WERI-Rb-1 (cell line): ENCODE measurements around the gene ITGAL.
"Not testable (repeated sequence)": the region's sequence is repeated elsewhere in the genome, so short reads cannot be mapped to it uniquely, and the experiment has no call there.

Experiments
- DNase-seq: peaks from one replicate; pipeline ENCODE4 v3.0.0-alpha.2; 2020
- H3K27ac ChIP-seq: fragments of 250-450 bp; sonication (Bioruptor Pico); 2 replicates; pipeline ENCODE4 v1.5.1; 2020; ENCODE audit warnings: mild to moderate bottlenecking, moderate library complexity
- H3K27me3 ChIP-seq: fragments of 250-450 bp; sonication (Bioruptor Pico); 2 replicates; pipeline ENCODE4 v1.5.1; 2021; ENCODE audit warnings: mild to moderate bottlenecking, low read depth, moderate library complexity; ENCODE audit not compliant: insufficient read depth, severe bottlenecking
- H3K36me3 ChIP-seq: fragments of 250-450 bp; sonication (Bioruptor Pico); 2 replicates; pipeline ENCODE4 v1.5.1; 2020; ENCODE audit warnings: mild to moderate bottlenecking, moderate library complexity
- H3K4me3 ChIP-seq: 2 replicates; pipeline ENCODE4 v1.5.1; 2011; ENCODE audit warnings: low read depth, mild to moderate bottlenecking, control low read depth, low read length
- H3K9me3 ChIP-seq: fragments of 250-450 bp; sonication (Bioruptor Pico); 2 replicates; pipeline ENCODE4 v1.5.1; 2021; ENCODE audit warnings: mild to moderate bottlenecking, moderate library complexity; ENCODE audit not compliant: severe bottlenecking
- CTCF ChIP-seq: IDR thresholded peaks from 2 replicates; pipeline ENCODE4 v1.5.1; 2011; ENCODE audit warnings: low read depth, mild to moderate bottlenecking, control low read depth, inconsistent platforms, low read length

The ITGAL gene

GRCh38 chr16:30449116-30449435 lies 23.5 kb upstream of the ITGAL start:
- peaks cover 6% of the 10 kb centered on the region; the same call in 1 of the 2 replicates for H3K36me3 ChIP-seq
- no peaks in the 10 kb centered on the region for H3K27me3 ChIP-seq
- DNase-seq = no peak
- no peak for TF ChIP-seq CTCF
- peaks cover 7% of the 10 kb centered on the region for H3K9me3 ChIP-seq
- no peak overlapping the region for H3K27ac ChIP-seq
- no peak overlapping the region for H3K4me3 ChIP-seq

- not testable (repeated sequence) for H3K4me3 ChIP-seq, H3K27ac ChIP-seq, DNase-seq, H3K36me3 ChIP-seq, H3K27me3 ChIP-seq, H3K9me3 ChIP-seq
Observed at GRCh38 chr16:30452709-30453580, 19.6 kb upstream of the ITGAL start.

- Histone ChIP-seq H3K27ac (no peak overlapping the region), H3K4me3 (no peak overlapping the region), H3K27me3 (no peaks in the 10 kb centered on the region), H3K36me3 (no peaks in the 10 kb centered on the region), H3K9me3 (no peaks in the 10 kb centered on the region)
- TF ChIP-seq CTCF = no peak
- no peak for DNase-seq
Observed at GRCh38 chr16:30456302-30456701, 16.2 kb upstream of the ITGAL start.

- no peaks in the 10 kb centered on the region for H3K9me3 ChIP-seq
- no peaks in the 10 kb centered on the region for H3K36me3 ChIP-seq
- H3K27ac ChIP-seq = no peak overlapping the region
- H3K27me3 ChIP-seq = no peaks in the 10 kb centered on the region
- no peak overlapping the region for H3K4me3 ChIP-seq
- no peak for DNase-seq
- TF ChIP-seq CTCF = no peak
Observed at GRCh38 chr16:30457256-30457655, 15.3 kb upstream of the ITGAL start.

GRCh38 chr16:30457743-30458560 lies 14.6 kb upstream of the ITGAL start:
- no peak for DNase-seq
- no peak for TF ChIP-seq CTCF
- Histone ChIP-seq H3K27me3 (no peaks in the 10 kb centered on the region), H3K4me3 (no peak overlapping the region), H3K36me3 (no peaks in the 10 kb centered on the region), H3K9me3 (no peaks in the 10 kb centered on the region), H3K27ac (no peak overlapping the region)
